Left renal cortex interstitium (tissue), 4 donors: ENCODE results near the gene LTBP1. TPM values are rescaled to one million over a fixed set of nuclear protein-coding genes. Genes with fewer than 3 reads are reported as not detected.
"Not testable (repeated sequence)": the region's sequence is repeated elsewhere in the genome, so short reads cannot be mapped to it uniquely, and the experiment has no call there.

Source experiments
- DNase-seq, 4 donors: peaks; one replicate each; pipeline ENCODE4 v3.0.0-alpha.2; 2013; ENCODE audit warnings: low read depth in 4 of 4, low spot score in 2 of 4, missing footprints in 1 of 4
- polyA plus RNA-seq, 4 donors: library from polyadenylated mRNA; unstranded; fragments of 120-200 nt; gene quantifications; one replicate each; pipeline ENCODE4 v1.2.1, GENCODE V29; 2013; ENCODE audit not compliant: insufficient read length in 4 of 4

LTBP1 gene
- polyA plus RNA-seq, 4 donors, result 65.7 to 85.2 (median 76.3) TPM

GRCh38 chr2:33433279-33434235, 486.8 kb downstream of the LTBP1 start:
- DNase-seq, result no peak

GRCh38 chr2:33435518-33435917, 488.8 kb downstream of the LTBP1 start:
- DNase-seq, result no peak

- DNase-seq, result no peak
Measured at GRCh38 chr2:33436083-33436482, 489.3 kb downstream of the LTBP1 start.

- no peak for DNase-seq
Measured at GRCh38 chr2:33437297-33437696, 490.5 kb downstream of the LTBP1 start.

- DNase-seq, result no peak
Measured at GRCh38 chr2:33437815-33438214, 491.1 kb downstream of the LTBP1 start.

- DNase-seq, result no peak
Measured at GRCh38 chr2:33441235-33441810, 494.6 kb downstream of the LTBP1 start.

- DNase-seq, result not testable (repeated sequence)
Measured at GRCh38 chr2:33442052-33442451, 495.3 kb downstream of the LTBP1 start.

GRCh38 chr2:33442528-33443079, 495.9 kb downstream of the LTBP1 start:
- DNase-seq, result no peak

- DNase-seq, result no peak
Measured at GRCh38 chr2:33443274-33443829, 496.6 kb downstream of the LTBP1 start.

- DNase-seq, result no peak
Measured at GRCh38 chr2:33444967-33445366, 498.2 kb downstream of the LTBP1 start.

- no peak for DNase-seq
Measured at GRCh38 chr2:33448220-33448899, 501.6 kb downstream of the LTBP1 start.
